ENCODE results near the gene PLA2R1.

PLA2R1 gene

DNA sequence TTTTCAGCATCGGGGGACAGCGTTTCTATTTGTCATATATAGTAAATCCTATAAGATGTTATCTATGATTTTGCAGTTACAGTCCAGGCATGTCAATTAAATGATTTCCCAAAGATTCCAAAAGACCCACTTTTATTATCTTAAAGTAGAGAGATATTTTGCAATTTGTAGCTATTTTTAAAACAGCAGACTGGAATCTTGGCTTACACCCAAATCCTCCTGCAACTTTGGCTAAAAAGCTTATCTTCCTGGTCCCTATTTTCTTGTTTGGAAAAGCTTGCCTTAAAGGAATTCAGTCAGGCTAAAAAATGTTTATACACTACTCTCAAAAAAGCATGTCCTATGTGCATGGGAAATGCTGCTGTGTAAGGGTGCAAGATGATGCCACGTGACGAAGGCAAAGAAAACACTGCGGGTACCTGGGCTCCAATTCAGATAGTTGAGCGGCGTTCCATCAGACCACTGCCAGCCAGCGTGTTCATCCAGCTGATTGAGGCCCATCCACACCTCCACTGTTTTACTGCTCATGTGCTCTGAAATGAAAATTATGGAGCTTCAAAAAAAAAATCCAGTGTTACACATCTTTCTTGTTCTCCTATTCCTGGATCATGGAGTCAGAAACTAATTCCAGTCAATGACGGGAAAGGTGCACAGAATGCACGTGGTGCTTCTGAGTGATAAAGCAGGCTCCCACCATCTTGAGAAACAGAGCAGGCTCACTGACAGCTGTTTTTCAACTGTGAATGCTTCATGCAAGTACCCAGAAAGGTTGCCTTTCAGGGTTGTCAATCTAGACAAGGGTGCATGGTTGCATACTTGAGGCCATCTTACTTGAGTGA, 33.8 kb downstream of the PLA2R1 start:
- DNase-seq = no peak

DNA sequence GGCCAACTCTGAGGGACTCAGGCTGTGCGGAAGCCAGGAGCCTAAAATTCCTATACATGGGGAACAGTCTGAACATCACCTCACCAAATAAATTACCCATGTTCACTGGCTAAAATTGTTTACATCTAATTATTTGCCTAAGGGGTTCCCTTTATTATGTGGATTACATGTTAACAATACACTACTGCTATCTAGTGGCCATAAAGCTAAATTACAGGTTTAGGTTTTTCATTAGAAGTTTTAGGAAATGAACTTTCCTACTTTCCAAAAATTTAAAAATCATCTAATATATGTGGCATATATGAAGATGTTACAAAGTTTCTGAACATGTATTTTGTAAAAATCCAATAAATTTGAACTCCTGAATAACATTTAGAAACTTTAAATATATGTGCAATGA, 40.3 kb downstream of the PLA2R1 start:
- no peak for DNase-seq

DNA sequence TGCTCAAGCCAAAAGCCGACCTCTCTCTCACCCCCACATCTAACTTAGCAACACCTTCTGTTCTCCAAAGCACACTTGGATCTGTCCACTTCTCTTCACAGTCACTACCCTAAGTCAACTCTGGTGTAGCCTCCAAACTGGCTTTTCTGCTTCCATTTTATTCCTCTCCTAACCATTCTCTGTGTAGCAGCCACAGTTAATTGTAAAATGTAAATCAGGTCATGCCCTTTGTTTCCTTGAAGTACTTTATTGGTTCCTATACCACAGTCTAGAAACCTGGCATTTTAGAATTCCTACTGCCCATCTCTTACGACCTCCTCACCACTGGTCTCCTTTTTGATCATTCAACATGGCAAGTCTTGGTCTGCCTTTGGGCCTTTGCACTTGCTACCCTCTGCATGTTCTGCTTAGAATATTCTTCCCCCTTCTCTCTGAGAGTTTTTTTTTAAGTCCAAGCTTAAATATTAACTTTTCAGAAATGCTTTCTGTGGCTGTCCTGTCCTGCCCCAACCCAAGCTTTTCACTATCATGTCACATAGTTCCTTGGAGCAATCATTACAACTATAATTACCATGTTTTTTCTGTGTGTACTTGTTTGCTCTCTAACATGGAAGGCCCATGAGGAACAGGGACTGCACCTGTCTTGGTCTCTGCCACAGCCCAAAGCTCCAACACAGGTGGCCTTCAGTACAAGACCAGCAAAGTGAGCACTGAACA, 42.9 kb downstream of the PLA2R1 start:
- DNase-seq = no peak

DNA sequence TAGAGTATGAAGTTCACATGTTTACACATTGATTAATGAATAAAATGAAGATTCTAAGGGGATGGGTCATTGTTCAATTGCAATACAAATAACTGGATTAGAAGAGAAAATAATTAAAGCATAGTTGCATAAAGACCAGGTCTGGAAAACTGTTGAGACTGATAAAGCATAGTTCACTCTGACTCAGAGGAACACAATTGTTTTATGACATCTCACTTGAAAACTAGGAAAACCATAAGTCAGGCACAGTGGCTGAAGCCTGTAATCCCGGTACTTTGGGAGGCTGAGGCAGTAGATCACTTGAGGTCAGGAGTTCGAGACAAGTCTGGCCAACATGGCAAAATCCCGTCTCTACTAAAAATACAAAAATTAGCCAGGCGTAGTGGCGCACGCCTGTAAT, 46.7 kb downstream of the PLA2R1 start:
- DNase-seq = no peak

DNA sequence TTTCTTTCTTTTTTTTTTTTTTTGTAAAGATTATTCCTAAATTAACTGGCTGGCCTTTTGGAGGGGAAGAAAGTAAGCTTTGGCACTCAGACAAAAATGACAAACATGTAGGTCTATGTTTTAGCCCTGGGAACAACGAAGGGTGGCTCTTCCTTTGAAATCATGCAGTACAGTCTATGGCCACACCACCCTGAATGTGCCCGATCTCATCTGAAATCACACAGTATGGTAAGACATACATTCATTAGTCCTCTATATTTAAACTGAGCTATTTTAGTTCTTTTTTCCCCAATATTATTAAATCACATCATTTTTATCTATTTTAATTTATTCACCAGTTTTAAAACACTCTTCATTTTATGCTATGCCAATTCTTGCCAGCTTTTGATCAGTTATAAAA, 48.2 kb downstream of the PLA2R1 start:
- no peak for DNase-seq

DNA sequence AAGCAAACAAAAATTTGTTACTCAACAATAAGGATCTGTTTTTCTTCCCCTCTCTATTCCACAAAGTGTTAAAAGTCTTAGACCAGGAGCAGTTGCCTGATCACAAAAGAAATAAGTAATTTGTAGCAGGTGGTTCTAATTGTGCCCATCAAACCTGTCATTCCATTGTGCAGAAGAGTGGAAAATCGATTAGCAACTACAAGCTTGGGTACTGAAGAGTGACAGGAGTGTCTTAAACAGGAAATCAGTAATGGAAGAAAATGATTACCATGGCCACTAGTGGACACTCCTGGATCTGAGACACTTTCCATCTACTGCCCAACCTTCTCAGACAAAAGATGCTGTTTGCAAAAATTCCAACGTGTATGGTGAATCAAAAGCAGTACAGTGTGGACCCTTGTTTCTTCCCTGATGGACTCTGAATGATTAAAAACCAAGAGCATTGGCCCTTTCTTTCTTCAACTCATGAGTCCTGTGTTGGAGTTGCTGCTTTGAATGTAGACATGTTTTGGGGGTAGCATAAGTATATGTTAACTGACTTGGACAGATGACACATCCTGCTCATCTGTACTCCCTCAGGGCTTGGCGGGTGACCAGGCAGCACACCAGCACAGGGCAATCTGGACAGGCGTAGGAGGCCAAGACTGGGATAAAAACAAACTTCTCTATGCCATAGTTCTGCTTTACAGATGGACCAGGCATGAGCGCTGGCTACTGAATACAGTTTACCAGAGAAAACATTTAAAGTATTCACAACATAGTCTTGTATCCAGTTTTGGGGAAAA, 51.9 kb downstream of the PLA2R1 start:
- DNase-seq = no peak

DNA sequence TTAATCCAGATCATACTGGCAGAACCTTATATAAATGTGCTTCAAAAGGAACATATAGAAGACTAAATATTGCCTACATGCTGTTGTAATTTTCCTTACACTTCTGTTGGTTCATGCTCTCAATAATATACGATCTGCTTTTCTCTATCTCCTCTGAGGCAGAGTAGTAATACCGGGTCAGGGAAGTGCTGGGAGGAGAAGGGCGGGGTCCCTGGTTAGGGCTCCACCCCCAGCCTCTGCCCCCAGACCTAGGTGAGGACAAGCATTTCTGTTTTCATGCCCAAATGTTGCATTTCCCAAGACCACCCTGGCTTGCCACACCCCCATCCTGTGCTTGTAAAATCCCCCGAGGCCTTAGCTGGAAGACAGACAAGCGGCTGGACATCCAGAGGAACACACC, 55.3 kb downstream of the PLA2R1 start:
- DNase-seq = no peak

DNA sequence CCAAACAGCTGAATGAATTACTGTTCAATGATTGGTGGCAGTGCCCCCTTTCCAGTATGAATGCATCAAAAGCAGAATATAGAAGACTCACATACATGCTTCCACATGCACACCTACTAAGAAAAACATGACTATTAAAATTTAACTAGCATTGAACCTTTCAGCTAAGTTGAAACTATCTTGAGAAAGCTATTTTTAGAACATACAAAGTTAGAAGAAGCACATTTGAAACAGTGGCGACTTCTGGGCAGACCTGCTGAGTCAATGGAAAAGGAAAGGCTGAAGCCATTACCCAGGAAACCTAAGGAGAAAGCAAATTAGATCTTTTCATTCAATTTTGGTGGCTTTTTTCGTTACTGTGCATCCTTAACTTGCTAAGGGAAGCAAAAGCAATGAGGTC, 55.9 kb downstream of the PLA2R1 start:
- DNase-seq = no peak

DNA sequence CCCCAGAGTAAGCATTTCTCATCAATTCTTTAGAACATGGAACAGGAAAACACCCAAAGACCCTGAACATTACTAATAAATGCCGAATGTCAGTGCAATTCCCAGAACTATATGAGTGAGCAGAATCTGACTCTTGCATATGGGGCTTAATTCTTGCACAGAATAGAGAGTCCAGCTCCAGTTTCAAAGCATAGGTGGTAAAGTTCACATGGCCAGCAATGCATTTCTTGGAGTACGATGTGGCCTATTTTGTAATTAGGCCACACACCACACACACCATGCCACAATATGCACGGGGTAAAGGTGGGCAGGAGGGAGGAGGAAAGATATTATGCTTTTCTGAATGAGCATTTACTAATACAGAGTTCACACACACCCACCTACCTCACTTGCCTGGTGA, 56.5 kb downstream of the PLA2R1 start:
- no peak for DNase-seq

DNA sequence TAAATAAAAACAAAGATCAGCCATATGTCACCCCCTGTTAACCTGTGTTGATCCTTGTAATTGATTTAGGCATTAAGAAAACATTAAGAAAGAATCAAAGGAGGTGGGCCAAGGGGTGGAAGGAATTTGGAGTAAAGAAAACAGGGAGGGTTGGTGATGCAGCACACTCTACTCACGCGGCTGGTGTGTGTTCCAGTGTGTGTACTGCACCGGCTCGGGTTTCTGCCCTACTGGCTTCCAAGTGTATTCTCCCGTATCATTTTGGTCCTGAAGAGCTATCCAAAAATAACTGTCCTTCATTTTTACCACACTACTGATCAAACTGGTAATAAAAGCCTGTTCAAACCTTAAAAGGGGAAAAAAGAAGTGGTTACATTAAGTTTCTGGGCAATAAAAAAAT, 56.9 kb downstream of the PLA2R1 start:
- no peak for DNase-seq

DNA sequence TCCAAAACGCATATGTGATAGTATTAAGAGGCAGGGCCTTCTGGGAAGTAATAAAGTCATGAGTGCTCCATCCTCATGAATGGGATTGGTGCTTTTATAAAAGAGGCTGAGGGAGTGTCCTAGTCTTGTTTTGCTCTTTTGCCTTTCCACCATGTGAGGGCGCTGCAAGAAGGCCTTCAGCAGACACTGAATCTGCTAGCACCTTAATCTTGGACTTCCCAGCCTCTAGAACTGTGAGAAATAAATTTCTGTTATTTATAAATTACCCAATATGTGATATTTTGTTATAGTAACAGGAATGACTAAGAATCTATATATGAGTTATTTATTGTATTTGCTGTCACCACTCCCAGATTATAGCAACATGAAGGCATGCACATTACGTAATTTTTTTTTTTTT, 63.5 kb downstream of the PLA2R1 start:
- DNase-seq = no peak

DNA sequence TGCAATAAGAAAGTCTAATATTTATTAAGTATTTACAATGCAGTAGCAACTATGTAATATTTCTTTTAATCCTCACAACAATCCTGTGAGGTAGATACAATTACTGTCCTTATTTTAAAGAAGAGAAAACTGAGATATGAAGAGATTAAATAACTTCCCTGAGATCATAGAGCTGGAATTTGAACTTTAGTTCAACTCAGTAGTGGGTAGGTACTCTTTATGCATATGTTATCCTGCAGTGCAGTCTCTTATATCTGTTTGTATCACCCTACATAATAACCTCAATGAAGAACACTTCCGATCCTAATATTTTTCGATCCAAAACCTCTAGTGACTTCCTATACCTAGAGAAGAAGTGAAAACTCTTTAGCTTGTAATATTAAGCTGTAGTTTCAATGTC, 64.2 kb downstream of the PLA2R1 start:
- DNase-seq = no peak

DNA sequence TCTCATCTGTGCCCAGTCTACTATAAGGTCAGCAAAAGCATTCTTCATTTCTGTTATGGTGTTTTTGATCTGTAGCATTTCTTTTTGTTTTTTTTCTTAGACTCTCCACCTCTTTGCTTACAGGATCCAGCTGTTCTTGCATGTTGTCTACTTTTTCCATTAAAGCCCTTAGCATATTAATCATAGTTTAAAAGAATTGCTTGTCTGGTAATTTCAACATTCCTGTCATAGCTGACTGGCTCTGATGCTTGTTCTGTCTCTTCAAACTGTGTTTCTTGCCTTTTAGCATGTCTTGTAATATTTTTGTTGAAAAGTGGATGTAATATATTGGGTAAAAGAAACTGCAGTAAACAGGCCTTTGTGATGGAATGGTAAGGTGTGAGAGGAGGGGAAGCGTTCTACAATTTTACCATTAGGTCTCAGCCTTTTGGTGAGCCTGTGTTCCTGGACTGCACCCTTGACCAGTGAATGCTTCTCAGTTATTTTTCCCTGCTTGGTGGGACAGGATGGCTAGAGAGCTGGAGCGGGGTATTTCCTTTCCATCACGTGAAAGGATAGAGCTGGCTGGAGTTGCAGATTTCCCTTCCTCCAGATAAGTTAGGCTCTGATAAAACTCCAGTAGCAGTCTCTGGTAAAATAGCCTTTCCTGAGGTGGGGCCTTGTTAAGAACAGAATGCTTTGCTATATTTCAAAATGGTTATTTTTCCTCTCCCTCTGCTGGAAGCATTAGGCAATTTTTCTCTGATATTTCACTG, 65.4 kb downstream of the PLA2R1 start:
- no peak for DNase-seq

DNA sequence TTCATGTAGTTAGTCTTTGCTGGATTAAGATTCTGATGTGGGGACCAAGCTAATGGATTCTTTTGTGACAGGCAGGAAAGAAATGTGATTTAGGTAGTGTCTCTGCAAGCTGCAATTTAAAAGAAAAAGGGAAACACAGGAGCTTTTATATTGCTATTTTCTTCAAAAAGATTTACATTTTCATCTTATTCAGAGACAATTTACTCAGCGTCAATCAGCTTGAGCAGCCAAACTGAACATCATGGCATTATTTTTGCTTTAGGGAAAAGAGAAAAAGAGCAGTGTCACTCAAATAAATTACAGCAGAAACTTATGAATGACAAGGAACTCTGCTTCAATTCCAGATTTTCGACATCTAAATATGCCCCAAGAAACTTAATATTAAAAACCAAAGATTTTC, 67.4 kb downstream of the PLA2R1 start:
- DNase-seq = no peak

DNA sequence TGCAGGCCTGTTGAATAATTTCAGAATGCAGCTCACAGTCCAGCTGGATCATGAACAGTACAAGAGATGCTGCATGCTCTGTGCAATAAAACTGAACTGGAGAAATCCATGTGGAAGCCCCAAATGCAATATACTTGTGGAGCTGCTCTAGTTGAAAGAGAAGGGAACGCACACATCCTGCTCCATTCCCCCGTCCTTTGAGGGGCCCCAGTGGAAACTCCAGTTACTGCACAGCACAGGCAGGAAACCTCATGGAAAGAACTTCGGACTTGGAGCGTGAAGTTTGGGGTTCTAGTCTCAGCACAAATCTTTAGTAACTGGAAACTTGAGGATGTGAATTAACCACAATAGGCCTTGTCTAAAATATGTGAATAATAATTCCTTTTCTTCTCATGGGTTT, 73.2 kb downstream of the PLA2R1 start:
- DNase-seq = no peak

DNA sequence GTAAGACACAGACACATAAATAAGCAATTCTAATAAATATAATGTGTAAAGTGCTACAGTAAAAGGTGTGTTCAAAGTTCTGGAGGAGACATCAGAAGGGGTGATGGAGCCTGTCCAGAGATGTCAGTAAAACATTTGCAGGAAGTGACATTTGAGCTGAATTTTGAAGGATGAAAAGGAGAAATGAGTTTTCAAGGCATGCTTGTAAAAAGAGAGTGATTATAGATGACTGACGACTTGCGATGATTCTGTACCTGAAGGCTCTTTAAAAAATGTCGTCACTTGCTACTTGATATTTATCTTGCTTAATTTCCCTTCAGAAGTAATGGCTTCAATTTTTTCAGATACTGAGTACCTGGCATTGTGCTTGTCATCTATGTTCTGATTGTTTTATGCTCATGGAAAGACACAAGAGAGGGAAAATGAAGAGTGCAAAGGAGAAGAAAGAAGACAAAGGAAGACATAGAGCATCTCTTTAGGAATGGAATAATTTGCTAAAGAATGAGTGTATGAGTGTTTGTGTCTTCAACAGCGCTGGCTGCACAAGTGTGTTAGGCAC, 73.9 kb downstream of the PLA2R1 start:
- no peak for DNase-seq

DNA sequence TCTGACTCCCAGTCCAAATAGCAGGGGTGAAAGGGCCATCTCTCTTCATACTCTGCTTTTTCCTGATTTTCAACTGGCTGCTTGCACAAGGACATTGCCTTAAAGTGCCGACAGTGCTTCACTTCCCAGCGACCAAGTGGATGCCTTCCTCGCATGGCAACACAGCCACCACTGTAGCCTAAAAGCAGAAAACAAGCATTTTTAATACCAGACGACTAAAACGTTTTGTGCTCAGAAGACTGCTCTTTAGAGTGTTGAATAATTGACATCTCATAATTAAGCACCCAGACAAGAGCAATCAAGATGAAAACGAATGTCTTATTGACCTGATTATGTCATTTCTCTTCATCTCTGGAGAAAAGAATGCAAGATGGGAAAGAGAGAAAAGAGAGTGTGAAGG, 75.2 kb downstream of the PLA2R1 start:
- no peak for DNase-seq

DNA sequence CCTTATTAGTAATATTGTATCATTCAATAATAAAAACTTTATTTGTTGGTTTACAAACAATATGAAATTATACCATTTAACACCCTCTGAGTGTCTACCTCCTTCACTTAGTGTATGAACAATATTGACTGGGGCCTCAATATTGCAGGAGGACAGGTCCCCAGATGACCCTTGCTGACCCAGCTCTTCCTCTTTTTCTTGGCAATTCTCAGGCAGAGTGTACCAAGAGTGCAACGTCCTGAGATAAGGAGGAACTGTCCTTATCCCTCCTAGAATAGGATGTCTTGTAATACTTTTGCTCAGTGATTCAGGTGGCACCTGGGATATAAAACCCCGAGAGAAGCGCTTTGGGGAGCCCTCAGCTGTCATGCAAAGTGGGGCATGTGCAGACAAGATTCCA, 76.8 kb downstream of the PLA2R1 start:
- DNase-seq = no peak

DNA sequence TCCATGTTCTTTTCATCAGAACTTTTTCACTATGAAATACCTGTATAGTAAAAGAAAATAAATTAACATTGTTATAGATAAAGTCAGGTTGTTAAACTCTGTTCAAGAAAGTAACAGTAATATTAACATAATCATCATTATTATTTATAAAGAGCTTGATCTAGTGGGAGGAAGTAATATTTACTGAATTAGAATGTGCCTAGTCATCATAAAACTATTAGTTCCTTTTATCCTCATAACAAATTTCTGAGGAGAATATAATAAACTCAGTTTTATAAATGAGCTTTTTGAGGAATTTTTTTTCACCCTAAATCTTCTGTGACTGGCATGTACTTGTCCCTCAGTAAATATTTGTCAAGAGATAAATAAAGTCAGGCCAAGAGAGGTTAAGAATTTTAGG, 78.4 kb downstream of the PLA2R1 start:
- DNase-seq = no peak

DNA sequence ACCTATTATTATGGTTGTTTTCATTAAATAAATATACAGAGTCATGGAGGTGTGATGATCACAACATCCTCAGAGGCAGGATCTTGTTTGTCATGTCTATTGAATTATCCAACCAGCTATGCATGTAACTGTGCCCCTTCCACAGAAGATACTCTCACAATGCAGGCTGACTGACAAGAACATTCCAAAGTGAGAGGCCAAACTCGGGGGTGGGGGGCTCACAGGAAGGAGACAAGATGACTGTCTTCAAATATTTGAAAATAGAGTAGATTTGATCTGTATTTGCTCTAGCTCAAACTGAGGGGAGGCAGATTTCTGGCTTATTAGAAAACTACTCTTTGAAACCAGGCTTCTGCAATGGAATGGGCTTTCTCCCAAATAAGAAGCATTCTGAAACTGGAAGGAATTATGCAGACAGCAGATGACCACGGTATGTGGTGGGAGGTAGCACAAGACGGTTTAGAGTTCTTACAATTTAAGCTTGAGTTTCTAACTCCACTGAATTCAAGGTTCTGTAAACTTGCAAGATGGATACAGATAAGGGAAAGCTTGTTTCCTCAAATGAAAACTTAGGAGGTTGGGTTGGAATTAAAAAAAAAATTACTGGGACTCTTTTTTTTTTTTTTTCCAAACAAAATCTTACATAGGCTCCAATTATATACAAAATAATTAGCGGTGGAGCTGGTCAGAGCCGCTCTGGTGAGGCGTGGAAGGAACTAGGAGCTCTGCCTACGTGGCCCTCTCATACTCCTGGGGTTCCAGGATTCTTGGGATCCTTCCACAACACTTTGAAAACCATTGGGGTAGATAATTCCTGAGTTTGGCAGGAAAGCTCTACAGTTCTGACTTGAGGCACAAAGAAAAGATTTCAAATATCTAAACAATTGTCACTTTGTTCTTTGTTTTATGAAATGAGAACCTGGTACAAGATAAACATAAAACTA, 79.3 kb downstream of the PLA2R1 start:
- DNase-seq = no peak

DNA sequence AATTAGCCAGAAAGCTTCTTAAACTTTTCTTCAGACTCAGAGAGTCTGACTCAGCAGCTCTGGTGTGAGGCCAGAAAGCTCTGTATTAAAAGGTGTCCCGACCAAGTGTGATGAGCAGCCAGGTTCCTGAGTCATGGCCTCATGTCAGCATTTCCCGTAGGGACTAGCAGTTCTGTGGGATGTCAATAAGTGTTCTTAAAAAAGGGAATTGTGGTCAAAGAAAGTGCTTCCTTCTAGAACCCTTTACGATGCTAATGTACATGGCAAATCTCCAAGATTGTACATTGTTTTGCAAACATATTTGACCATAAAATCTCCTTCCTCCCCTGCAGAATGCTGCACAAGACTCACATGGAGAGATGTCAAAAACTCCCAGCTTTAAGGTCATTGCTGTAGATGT, 80.1 kb downstream of the PLA2R1 start:
- no peak for DNase-seq
